Upper lobe of left lung (tissue), 6 donors: Measurements from ENCODE around the gene ADAMTS17. TPM values are rescaled to one million over a fixed set of nuclear protein-coding genes. Genes with fewer than 3 reads are reported as not detected.

ENCODE experiments used
- ATAC-seq, 2 donors: fragments of 200-7000 bp; cut with Tn5 transposase; one replicate each; pipeline ENCODE4 v1.9.1; 2022; ENCODE audit warnings: mild to moderate bottlenecking in 2 of 2, moderate library complexity in 2 of 2; ENCODE audit not compliant: low FRiP score in 2 of 2
- DNase-seq, 2 donors: peaks; one replicate each; pipeline ENCODE4 v3.0.0-alpha.2; 2019 to 2020
- H3K27ac ChIP-seq, 4 donors: fragments of 200-600 bp; sonication (generic); one replicate each; pipeline ENCODE4 v1.5.1; 2016 to 2019
- H3K27me3 ChIP-seq, 4 donors: fragments of 200-600 bp; sonication (generic); one replicate each; pipeline ENCODE4 v1.5.1; 2017 to 2019
- H3K36me3 ChIP-seq, 4 donors: fragments of 200-600 bp; sonication (generic); one replicate each; pipeline ENCODE4 v1.5.1; 2016 to 2019
- H3K4me1 ChIP-seq, 4 donors: fragments of 200-600 bp; sonication (generic); one replicate each; pipeline ENCODE4 v1.5.1; 2018 to 2019
- H3K4me3 ChIP-seq, 4 donors: fragments of 200-600 bp; sonication (generic); one replicate each; pipeline ENCODE4 v1.5.1; 2017 to 2019; ENCODE audit warnings: mild to moderate bottlenecking in 2 of 4, moderate library complexity in 1 of 4
- H3K9me3 ChIP-seq, 4 donors: fragments of 200-600 bp; sonication (generic); one replicate each; pipeline ENCODE4 v1.5.1; 2018 to 2019
- EP300 ChIP-seq, 4 donors: sonication (generic); formaldehyde crosslinking; IDR thresholded peaks; one replicate each; pipeline ENCODE4 v1.5.1; 2017; ENCODE audit warnings: antibody characterized with exemption in 4 of 4, control low read depth in 2 of 4
- POLR2A ChIP-seq, 4 donors: fragments of 450-650 bp; IDR thresholded peaks; one replicate each; pipeline ENCODE4 v1.5.1; 2016 to 2017; ENCODE audit warnings: antibody characterized with exemption in 4 of 4, mild to moderate bottlenecking in 2 of 4
- POLR2AphosphoS5 ChIP-seq, 2 donors: sonication (generic); formaldehyde crosslinking; IDR thresholded peaks; one replicate each; pipeline ENCODE4 v1.5.1; 2017; ENCODE audit warnings: antibody characterized with exemption in 2 of 2
- WGBS, 2 donors: methylation state at CpG; one replicate each; pipeline ENCODE4 v1.1.5; 2017 to 2018; 5-methylcytosine and 5-hydroxymethylcytosine counted together
- total RNA-seq, 6 donors: library from RNA; depleted of rRNA in 4 of 6; stranded (reverse); fragments of >200 nt in 4 of 6; gene quantifications; one replicate each; pipeline versions ENCODE4 v1.1.0 to v1.2.1, GENCODE V29; 2016 to 2021
- TF ChIP-seq, protein P1 (sequence below), 6 experiments: fragments of 450-650 bp in 4 of 6; fragments of 200-600 bp in 2 of 6; sonication (generic) in 2 of 6; IDR thresholded peaks; one replicate each; pipeline ENCODE4 v1.5.1; 2016 to 2019; ENCODE audit warnings: antibody characterized with exemption in 6 of 6
- donor health status: DM: no; HTN: no; CAD: no; lungs with moderate emphysema.
- donor health status: DM: no; HTN: yes; CAD: no; lungs with severe emphysema.

ADAMTS17 gene
- total RNA-seq, 6 donors from 2014 or later = 3.2 to 11.5 (median 5.7) TPM

GRCh38 chr15:100242989-100243388 lies 98.8 kb downstream of the ADAMTS17 start:
- 96 to 100% methylated on average over 2 of the region's 2 CpGs for WGBS, 2 donors
- TF ChIP-seq EP300 (IDR thresholded peaks at IDR 0.05) (no peak), POLR2A (IDR thresholded peaks at IDR 0.05) (no peak), POLR2AphosphoS5 (IDR thresholded peaks at IDR 0.05) (no peak)
- TF ChIP-seq, protein P1, sequence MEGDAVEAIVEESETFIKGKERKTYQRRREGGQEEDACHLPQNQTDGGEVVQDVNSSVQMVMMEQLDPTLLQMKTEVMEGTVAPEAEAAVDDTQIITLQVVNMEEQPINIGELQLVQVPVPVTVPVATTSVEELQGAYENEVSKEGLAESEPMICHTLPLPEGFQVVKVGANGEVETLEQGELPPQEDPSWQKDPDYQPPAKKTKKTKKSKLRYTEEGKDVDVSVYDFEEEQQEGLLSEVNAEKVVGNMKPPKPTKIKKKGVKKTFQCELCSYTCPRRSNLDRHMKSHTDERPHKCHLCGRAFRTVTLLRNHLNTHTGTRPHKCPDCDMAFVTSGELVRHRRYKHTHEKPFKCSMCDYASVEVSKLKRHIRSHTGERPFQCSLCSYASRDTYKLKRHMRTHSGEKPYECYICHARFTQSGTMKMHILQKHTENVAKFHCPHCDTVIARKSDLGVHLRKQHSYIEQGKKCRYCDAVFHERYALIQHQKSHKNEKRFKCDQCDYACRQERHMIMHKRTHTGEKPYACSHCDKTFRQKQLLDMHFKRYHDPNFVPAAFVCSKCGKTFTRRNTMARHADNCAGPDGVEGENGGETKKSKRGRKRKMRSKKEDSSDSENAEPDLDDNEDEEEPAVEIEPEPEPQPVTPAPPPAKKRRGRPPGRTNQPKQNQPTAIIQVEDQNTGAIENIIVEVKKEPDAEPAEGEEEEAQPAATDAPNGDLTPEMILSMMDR (IDR thresholded peaks at IDR 0.05) = no peak
- no peak for ATAC-seq

DNA sequence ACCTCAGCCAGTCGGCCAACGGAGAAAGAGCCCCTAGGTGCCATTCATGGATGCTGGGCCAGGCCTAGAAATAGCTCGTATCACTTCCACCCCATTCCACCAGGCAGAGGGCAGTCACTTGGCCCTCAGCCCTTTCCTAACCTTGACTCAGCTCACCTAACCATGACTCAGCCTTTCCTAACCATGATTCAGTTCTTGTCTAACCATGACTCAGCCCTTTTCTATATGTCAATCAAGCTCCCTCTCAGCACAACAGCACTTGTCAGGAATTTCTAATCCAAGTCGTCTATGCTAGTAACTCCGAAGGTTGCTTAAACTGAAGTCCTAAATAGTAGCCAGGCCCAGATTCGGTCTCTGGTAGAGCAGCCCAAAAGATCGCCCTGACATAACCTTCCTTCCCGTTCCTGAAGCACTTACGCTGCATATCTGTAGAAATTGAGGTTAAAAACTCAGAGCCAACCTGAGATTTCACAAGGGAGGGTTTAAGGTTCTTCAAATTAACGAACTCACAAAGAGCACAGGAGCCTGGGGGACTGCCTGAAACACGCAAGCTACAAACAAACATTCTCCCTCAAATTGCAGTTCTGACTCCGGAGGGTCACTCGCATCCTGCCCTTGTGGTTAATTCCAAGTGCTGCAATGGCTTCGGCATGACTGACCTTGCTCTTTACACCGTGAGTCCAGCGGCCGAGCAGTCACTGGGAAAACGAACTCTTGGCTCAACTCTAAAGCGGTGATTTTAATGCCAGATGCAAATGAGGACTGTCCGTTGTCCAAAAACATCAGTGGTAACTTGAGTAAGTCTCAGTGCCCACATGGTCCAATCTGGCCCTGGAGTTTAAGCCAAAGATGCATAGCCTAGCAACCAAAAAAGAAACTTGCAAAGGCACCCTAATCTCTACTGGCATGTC lies 99.9 kb downstream of the ADAMTS17 start:
- H3K9me3 ChIP-seq = no peaks in the 10 kb centered on the region
- ATAC-seq (no peak), DNase-seq (no peak)
- H3K27ac ChIP-seq = peak overlapping the region in 2 of 4 donors; percentile 17 to 26
- 73 to 74% methylated on average over 19 to 20 of the region's 20 CpGs for WGBS, 2 donors
- no peak for TF ChIP-seq POLR2AphosphoS5 (IDR thresholded peaks at IDR 0.05)
- no peak for TF ChIP-seq POLR2A (IDR thresholded peaks at IDR 0.05)
- TF ChIP-seq EP300 (IDR thresholded peaks at IDR 0.05) = no peak
- TF ChIP-seq, protein P1 (IDR thresholded peaks at IDR 0.05) = no peak
- H3K27me3 ChIP-seq = no peaks in the 10 kb centered on the region
- no peak overlapping the region for H3K4me3 ChIP-seq
- H3K4me1 ChIP-seq = no peaks in the 10 kb centered on the region
- H3K36me3 ChIP-seq = no peaks in the 10 kb centered on the region

More at GRCh38 chr15:100242989-100243388, 98.8 kb downstream of the ADAMTS17 start:
- Histone ChIP-seq H3K4me3 (no peak overlapping the region), H3K9me3 (no peaks in the 10 kb centered on the region), H3K27ac (no peak overlapping the region), H3K4me1 (no peaks in the 10 kb centered on the region), H3K27me3 (no peaks in the 10 kb centered on the region), H3K36me3 (no peaks in the 10 kb centered on the region)
- DNase-seq = no peak

- 74 to 82% methylated on average over 13 to 14 of the region's 15 CpGs for WGBS, 2 donors
- Histone ChIP-seq H3K27ac (no peak overlapping the region), H3K27me3 (no peaks in the 10 kb centered on the region), H3K4me3 (no peak overlapping the region), H3K36me3 (no peaks in the 10 kb centered on the region), H3K9me3 (no peaks in the 10 kb centered on the region), H3K4me1 (no peaks in the 10 kb centered on the region)
- DNase-seq (no peak), ATAC-seq (no peak)
- TF ChIP-seq POLR2AphosphoS5 (IDR thresholded peaks at IDR 0.05) (no peak), POLR2A (IDR thresholded peaks at IDR 0.05) (no peak), EP300 (IDR thresholded peaks at IDR 0.05) (no peak)
- TF ChIP-seq, protein P1 (IDR thresholded peaks at IDR 0.05) = no peak
Measured at GRCh38 chr15:100236981-100237720, 104.6 kb downstream of the ADAMTS17 start.

DNA sequence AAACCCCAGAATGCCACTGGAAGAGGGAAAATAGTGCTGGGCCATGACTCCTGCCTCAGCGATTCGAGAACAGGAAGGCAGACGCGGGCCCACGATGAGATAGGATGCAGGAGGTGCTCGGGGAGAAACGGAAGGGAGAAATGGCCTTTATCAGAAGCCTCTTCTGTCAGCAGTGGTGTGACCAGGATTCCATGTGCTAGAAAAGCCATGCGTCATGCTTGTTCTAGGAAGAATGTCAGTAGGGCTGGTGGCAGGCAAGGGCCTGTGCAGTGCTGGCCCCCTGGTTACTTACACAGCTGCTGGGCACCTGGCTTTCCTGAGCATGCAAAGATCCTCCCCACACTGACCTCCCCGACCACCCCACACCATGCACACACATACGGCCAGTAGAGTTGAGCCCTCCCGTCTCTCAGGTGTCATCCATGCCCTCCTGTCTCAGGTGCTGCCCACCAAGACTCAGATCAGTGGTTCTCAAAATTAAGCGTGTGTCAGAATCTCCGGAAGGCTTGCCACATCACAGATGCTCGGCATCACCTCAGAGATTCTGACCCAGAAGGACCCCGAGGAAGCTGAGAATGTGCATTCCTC lies 106.7 kb downstream of the ADAMTS17 start:
- no peaks in the 10 kb centered on the region for H3K4me1 ChIP-seq
- no peak for DNase-seq
- peak in 1 of 2 donors; percentile 8 for ATAC-seq
- H3K4me3 ChIP-seq = no peak overlapping the region
- WGBS, 2 donors = 69% methylated on average over 15 of the region's 15 CpGs
- H3K27ac ChIP-seq = no peak overlapping the region
- H3K27me3 ChIP-seq = no peaks in the 10 kb centered on the region
- no peaks in the 10 kb centered on the region for H3K36me3 ChIP-seq
- no peak for TF ChIP-seq POLR2AphosphoS5 (IDR thresholded peaks at IDR 0.05)
- TF ChIP-seq, protein P1 (IDR thresholded peaks at IDR 0.05) = no peak
- no peak for TF ChIP-seq EP300 (IDR thresholded peaks at IDR 0.05)
- no peak for TF ChIP-seq POLR2A (IDR thresholded peaks at IDR 0.05)
- no peaks in the 10 kb centered on the region for H3K9me3 ChIP-seq
